ENCODE results near the gene CLDN16.

GRCh38 chr3:190340071-190340470 lies 47.9 kb upstream of the CLDN16 start:
- TF ChIP-seq EZH2 (optimal IDR thresholded peaks at IDR 0.05; ENCODE audit: low read depth, low read length), result no peak
- TF ChIP-seq, protein P1, sequence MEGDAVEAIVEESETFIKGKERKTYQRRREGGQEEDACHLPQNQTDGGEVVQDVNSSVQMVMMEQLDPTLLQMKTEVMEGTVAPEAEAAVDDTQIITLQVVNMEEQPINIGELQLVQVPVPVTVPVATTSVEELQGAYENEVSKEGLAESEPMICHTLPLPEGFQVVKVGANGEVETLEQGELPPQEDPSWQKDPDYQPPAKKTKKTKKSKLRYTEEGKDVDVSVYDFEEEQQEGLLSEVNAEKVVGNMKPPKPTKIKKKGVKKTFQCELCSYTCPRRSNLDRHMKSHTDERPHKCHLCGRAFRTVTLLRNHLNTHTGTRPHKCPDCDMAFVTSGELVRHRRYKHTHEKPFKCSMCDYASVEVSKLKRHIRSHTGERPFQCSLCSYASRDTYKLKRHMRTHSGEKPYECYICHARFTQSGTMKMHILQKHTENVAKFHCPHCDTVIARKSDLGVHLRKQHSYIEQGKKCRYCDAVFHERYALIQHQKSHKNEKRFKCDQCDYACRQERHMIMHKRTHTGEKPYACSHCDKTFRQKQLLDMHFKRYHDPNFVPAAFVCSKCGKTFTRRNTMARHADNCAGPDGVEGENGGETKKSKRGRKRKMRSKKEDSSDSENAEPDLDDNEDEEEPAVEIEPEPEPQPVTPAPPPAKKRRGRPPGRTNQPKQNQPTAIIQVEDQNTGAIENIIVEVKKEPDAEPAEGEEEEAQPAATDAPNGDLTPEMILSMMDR (IDR thresholded peaks at IDR 0.05; ENCODE audit: low read length), result no peak

Data from MM.1S (cell line).